ENCODE measurements around the gene MFAP5.
A peak's percentile ranks its signal among the peaks of the same experiment; 100 is the strongest.

MFAP5 gene

GRCh38 chr12:8661016-8661415, 1.6 kb downstream of the MFAP5 start:
- no peaks in the 10 kb centered on the region for H3F3A ChIP-seq (ENCODE audit: insufficient read depth, low read length)
- H4K20me1 ChIP-seq (ENCODE audit: insufficient read depth, low read length): no peaks in the 10 kb centered on the region
- no peaks in the 10 kb centered on the region for H3K79me2 ChIP-seq (ENCODE audit: insufficient read depth, low read length)
- no peaks in the 10 kb centered on the region for H3K36me3 ChIP-seq (ENCODE audit: insufficient read depth, low read length)
- H3K27me3 ChIP-seq (ENCODE audit: insufficient read depth, low read length): no peaks in the 10 kb centered on the region
- H3K9me3 ChIP-seq (ENCODE audit: low read length): no peaks in the 10 kb centered on the region
- H3K9me2 ChIP-seq (ENCODE audit: low read depth, low read length): no peaks in the 10 kb centered on the region
- no peaks in the 10 kb centered on the region for H3K4me1 ChIP-seq (ENCODE audit: insufficient read depth, low read length, severe bottlenecking)
- H2AFZ ChIP-seq (ENCODE audit: low read length): no peak overlapping the region
- no peak overlapping the region for H3K9ac ChIP-seq (ENCODE audit: low read length)
- no peak overlapping the region for H3K4me3 ChIP-seq (ENCODE audit: low read depth, low read length, poor library complexity, severe bottlenecking)
- no peak overlapping the region for H3K27ac ChIP-seq (ENCODE audit: low read depth, low read length, poor library complexity, severe bottlenecking)
- no peak overlapping the region for H3K4me2 ChIP-seq (ENCODE audit: low read length)
- TF ChIP-seq, protein P1, sequence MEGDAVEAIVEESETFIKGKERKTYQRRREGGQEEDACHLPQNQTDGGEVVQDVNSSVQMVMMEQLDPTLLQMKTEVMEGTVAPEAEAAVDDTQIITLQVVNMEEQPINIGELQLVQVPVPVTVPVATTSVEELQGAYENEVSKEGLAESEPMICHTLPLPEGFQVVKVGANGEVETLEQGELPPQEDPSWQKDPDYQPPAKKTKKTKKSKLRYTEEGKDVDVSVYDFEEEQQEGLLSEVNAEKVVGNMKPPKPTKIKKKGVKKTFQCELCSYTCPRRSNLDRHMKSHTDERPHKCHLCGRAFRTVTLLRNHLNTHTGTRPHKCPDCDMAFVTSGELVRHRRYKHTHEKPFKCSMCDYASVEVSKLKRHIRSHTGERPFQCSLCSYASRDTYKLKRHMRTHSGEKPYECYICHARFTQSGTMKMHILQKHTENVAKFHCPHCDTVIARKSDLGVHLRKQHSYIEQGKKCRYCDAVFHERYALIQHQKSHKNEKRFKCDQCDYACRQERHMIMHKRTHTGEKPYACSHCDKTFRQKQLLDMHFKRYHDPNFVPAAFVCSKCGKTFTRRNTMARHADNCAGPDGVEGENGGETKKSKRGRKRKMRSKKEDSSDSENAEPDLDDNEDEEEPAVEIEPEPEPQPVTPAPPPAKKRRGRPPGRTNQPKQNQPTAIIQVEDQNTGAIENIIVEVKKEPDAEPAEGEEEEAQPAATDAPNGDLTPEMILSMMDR (IDR thresholded peaks at IDR 0.05; ENCODE audit: low read length): no peak
- TF ChIP-seq EZH2 (IDR thresholded peaks at IDR 0.05; ENCODE audit: borderline replicate concordance, low read length): no peak

DNA sequence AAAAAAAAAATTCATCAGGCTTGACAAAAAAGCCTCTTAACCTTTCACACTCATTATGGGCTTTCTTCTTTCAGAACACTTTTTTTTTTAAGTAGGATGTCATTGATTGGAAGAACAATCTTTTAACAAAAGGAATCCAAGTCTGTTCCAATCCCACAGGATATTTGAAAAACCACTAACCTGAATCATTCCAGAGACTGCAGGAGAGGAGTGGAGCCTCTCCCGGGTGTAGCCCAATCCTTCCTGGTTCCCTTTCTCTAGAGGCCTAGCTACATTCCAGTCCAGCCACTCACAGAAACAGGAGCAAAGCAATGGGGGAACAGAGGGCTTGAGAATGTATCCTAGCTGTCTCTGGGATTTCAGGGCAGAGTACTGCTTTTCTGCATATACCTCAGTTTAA, 4.3 kb downstream of the MFAP5 start:
- TF ChIP-seq, protein P1 (IDR thresholded peaks at IDR 0.05; ENCODE audit: low read length): no peak
- TF ChIP-seq EZH2 (IDR thresholded peaks at IDR 0.05; ENCODE audit: borderline replicate concordance, low read length): no peak
- H3F3A ChIP-seq (ENCODE audit: insufficient read depth, low read length): no peaks in the 10 kb centered on the region
- no peak overlapping the region for H3K27ac ChIP-seq (ENCODE audit: low read depth, low read length, poor library complexity, severe bottlenecking)
- no peaks in the 10 kb centered on the region for H4K20me1 ChIP-seq (ENCODE audit: insufficient read depth, low read length)
- H3K27me3 ChIP-seq (ENCODE audit: insufficient read depth, low read length): no peaks in the 10 kb centered on the region
- no peak overlapping the region for H3K4me2 ChIP-seq (ENCODE audit: low read length)
- peaks cover 10% of the 10 kb centered on the region for H3K4me1 ChIP-seq (ENCODE audit: insufficient read depth, low read length, severe bottlenecking)
- H3K79me2 ChIP-seq (ENCODE audit: insufficient read depth, low read length): no peaks in the 10 kb centered on the region
- no peaks in the 10 kb centered on the region for H3K9me2 ChIP-seq (ENCODE audit: low read depth, low read length)
- no peak overlapping the region for H3K4me3 ChIP-seq (ENCODE audit: low read depth, low read length, poor library complexity, severe bottlenecking)
- no peak overlapping the region for H3K9ac ChIP-seq (ENCODE audit: low read length)
- no peaks in the 10 kb centered on the region for H3K9me3 ChIP-seq (ENCODE audit: low read length)
- H3K36me3 ChIP-seq (ENCODE audit: insufficient read depth, low read length): no peaks in the 10 kb centered on the region
- no peak overlapping the region for H2AFZ ChIP-seq (ENCODE audit: low read length)

DNA sequence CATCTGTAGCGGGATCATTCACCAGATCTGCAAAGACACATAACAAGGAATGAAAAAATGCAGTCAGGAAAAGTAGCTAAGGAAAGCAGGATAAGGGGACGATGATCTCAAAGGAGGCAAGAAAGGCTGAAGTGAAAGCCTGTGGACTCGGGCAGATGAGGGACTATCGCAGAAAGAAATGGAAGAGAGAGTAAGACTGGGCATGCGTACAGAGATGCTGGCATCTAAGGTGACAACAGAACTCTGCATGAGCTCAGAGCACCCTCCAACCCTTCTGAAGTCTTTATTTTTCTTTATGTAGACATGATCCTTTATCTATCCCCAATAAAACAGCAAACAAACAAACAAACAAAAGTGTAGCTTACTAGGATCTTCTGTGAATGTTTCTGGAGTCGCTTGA, 7.2 kb downstream of the MFAP5 start:
- peaks cover 10% of the 10 kb centered on the region for H3K4me1 ChIP-seq (ENCODE audit: insufficient read depth, low read length, severe bottlenecking)
- H3K79me2 ChIP-seq (ENCODE audit: insufficient read depth, low read length): no peaks in the 10 kb centered on the region
- H3K4me3 ChIP-seq (ENCODE audit: low read depth, low read length, poor library complexity, severe bottlenecking): no peak overlapping the region
- H3K4me2 ChIP-seq (ENCODE audit: low read length): no peak overlapping the region
- TF ChIP-seq, protein P1 (IDR thresholded peaks at IDR 0.05; ENCODE audit: low read length): no peak
- no peak for TF ChIP-seq EZH2 (IDR thresholded peaks at IDR 0.05; ENCODE audit: borderline replicate concordance, low read length)
- peak overlapping the region; percentile 83 for H2AFZ ChIP-seq (ENCODE audit: low read length)
- H4K20me1 ChIP-seq (ENCODE audit: insufficient read depth, low read length): no peaks in the 10 kb centered on the region
- H3K36me3 ChIP-seq (ENCODE audit: insufficient read depth, low read length): no peaks in the 10 kb centered on the region
- no peaks in the 10 kb centered on the region for H3K9me2 ChIP-seq (ENCODE audit: low read depth, low read length)
- H3K27ac ChIP-seq (ENCODE audit: low read depth, low read length, poor library complexity, severe bottlenecking): peak overlapping the region; percentile 30
- H3F3A ChIP-seq (ENCODE audit: insufficient read depth, low read length): no peaks in the 10 kb centered on the region
- no peaks in the 10 kb centered on the region for H3K27me3 ChIP-seq (ENCODE audit: insufficient read depth, low read length)
- H3K9ac ChIP-seq (ENCODE audit: low read length): no peak overlapping the region
- no peaks in the 10 kb centered on the region for H3K9me3 ChIP-seq (ENCODE audit: low read length)
